ENCODE measurements around the gene TPH2.

GRCh38 chr12:71890475-71890874 is 48.2 kb upstream of the TPH2 start:
- TF ChIP-seq CTCF (conservative IDR thresholded peaks at IDR 0.05) (no peak), EZH2 (IDR thresholded peaks at IDR 0.05; ENCODE audit: low read depth) (no peak)

Data from PC-9 (cell line).